A204.1 (cell line): ENCODE data around the gene LEPR.

ENCODE experiments used
- FAIRE-seq: peaks from 2 replicates; lab custom pipeline; 2012; peaks lifted over from hg19 to GRCh38; lab: Jason Lieb, UNC

LEPR gene

DNA sequence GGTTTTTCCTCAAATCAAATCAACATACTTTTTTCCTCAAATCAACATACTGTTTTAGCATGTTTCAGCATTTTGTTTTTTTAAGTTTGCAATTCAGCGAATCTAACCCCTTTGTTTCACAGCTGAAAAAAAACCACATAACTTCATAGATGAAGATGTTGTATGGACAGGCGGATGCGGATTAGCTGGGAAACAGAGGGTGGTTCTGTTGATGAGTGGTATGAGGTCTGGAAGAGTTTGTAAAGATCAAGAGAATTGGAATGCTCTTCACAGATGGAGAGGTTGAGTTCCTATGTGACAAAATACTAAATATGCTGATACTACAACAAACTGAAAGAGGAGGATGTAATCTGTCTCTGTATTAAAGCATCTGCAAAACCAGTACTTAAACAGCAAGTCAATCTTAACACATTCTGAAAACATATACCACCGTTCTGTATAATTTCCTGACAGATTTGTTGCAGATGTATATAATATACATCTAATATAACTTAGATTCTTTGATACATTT lies 10.6 kb upstream of the LEPR start:
- FAIRE-seq, result no peak

DNA sequence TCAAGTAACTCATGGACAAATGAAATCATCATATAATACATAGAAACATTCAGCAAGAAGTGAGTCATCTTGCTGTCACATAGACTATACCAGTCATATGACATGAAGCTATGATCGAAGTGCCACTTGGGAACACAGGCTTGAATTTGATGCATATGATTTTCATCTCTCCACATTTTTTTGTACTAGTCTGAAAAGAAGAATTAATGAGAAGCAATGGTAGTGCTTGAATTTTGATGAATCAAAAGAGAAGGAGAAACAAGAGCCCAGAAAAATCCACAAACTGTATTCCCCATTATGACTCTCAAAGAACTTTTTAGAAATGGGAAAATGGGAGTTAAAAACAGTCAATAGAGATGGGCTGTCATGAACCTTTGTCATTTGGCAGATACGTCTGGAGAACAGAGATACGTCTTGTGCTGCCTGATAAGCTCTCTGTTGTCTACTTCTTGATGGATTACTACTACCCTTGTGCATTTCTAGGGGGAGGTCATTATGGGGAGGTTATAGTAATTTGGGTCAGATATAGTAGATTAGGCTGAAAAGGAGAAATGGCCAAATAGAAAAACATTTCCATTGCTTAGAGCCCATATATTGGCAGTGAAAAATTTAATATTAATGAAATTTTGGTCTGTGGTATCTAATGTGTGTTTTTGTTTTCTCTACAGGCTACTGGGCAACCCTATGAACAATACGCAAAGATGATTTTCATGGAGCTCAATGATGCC lies 8.0 kb upstream of the LEPR start:
- no peak for FAIRE-seq

DNA sequence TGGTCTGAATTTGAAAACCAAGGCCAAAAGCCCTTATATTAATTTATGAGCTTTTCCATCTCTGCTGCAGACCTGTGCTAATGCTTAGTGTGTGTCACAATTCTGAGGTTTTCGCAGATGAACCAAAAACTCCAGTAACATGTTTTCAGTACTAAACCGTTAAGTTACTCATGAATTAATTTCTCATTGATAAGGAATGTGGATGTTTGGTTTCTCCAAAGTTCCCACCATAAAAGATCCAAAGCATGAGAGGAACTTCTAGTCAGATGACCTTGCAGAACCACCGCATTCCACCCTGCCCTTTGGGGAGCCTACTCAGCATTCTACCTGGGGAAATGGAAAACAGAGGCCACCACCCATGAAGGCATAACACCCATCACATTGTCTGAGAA lies 7.5 kb upstream of the LEPR start:
- FAIRE-seq, result no peak

DNA sequence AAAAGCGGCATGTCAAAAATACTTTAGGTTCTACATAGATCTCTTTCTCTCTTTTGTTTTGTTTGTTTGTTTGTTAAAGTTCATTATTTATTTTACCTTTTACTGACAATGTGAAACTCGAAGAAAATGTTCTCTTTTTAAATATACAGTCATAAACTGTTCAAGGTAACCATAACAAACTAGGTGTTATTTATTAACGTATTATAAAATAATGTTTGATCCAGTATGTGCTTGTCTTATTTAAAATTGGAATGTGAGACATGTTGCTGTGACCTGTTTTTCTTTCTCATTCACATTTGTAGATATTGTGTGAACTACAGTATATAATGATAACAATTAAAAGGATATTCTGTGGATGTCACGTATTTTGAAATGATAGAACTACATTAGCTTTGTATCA lies 5.9 kb upstream of the LEPR start:
- FAIRE-seq, result no peak

DNA sequence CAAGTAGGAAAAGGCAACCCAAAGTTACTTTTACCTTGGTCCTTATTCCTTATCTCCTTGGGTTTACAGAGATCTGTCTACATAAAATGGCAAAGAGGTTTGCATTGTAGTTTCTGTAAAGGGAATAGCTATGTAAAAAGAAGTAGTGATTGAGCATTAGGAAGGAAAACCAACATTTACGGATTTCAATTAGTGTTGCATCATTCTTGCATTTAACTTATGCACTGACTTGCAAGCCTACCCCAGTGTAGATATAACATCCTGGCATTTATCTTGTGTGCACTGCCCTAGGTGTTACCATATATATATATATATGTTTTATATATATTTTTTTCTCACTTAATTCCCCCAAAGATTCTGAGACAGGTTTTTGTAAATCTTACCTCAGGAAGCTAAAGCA lies 3.7 kb upstream of the LEPR start:
- FAIRE-seq, result no peak

DNA sequence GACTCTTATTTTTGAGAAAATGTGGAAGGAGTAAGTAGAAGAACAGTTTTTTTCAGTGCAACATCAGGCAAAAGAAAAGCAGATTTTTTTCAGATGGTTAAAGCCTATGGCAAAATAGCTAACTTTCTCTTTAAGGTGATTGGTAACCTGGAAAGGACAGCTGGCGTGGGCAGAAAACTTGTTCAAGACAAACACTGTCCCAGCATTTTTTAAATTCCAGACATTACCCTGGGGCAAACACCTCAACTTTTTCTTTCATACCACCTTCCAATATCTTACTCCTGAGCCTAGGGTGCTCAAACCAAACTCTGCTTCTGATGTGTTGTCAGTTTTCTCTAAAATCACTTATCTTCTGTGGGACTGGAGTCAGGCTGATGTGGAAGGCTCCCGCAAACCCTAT lies 2.7 kb upstream of the LEPR start:
- FAIRE-seq, result no peak

DNA sequence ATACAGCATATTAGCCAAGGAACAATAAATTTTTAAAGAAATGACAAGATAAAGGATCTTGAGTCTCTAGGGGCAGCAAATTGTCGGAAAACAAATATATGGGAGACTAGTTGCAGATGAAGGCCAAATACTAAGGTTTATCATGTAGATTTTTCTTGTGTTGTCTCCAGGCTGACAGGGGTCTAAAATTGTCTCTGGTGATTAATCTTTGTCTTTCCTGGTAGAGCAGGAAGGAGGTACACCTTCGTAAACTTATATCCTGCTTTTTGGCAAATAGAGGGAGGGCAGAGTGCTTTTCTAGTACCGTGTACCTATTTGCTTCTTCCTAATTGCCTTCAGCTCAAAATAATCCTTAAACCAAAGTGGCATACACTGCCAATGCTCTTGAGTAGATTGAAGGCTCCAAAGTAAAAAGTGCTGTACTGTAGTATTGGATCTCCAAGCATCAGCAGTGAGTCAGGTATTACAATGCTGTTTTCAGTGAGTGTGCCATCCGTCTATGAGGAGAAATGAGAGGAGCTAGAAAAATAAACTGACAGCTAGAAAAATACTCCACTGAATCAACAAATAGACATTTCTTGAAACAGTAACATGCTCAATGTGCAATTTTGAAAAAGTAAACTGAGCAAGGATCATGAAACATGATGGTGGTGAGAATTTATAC lies 1.8 kb upstream of the LEPR start:
- FAIRE-seq, result no peak

DNA sequence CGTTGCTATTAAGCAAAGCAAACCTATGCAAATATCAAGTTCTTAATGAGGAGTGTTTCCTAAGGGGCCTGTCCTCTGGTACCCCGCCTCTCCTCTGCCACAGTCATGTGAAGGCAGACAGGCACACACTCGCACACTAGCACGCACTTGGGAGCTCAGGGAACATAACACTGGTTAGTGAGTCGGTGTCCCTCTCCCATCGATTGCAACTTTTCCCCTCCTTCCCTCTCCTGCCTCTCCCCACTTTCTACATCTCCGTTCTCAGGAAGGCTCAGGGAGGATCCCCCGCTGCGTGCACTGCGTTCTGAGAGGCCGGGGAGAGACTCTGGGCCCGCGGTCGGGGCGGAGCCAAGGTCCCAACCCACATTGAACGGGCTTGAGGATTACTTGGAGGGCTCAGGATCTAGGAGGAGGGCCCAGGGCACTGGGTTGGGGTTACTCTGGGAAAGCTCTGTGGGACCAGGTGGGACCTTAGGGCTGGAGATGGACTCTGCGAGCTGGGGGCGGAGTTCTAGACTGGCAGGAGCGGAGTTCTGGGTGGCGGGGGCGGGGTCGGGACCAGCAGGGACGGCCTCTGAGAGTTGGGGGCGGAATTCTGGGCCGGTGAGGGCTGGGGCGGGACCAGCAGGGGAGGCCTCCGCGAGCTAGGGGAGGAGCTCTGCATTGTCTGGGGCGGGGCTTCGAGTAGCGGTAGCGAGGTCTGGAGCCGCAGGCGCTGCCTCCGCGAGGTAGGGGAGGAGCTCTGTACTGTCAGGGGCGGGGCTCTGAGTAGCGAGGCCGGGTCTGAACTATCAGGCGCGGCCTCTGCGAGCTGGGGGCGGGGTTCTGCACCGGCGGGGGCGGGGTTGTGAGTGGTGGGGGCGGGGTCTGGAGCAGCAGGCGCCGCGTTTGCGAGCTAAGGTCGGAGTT lies 533 bp upstream of the LEPR start:
- peak; percentile 52 for FAIRE-seq

DNA sequence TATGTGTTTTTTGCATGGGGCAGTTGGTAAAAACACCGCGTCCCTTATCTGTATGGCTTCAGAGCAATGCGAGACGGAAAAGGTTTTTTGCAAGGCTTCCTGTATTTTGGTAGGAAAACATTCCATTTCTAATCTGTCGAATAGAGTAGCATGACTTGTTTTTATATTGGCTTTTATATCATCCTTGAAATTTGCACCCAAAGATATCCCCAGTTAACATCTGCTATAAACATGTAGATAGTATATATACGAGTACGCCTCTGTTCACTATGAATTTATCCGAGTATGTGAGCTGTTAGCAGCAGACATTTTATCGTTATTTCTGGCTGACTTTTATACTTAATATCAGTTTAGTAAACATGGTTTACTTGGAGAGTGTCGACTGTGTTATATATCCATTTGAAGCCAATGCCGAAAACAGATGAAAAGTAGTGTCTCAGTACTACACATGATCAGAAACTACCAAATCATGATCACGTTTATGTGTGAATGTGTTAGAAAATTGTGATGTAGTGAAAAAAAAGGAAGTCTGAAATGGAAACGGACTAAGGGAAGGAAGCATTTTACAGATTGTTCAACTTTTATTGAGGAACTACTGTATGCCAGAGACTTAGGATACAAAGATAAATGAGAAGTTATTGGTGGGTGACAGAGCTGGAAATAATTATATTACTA lies 1.0 kb downstream of the LEPR start:
- FAIRE-seq, result no peak

DNA sequence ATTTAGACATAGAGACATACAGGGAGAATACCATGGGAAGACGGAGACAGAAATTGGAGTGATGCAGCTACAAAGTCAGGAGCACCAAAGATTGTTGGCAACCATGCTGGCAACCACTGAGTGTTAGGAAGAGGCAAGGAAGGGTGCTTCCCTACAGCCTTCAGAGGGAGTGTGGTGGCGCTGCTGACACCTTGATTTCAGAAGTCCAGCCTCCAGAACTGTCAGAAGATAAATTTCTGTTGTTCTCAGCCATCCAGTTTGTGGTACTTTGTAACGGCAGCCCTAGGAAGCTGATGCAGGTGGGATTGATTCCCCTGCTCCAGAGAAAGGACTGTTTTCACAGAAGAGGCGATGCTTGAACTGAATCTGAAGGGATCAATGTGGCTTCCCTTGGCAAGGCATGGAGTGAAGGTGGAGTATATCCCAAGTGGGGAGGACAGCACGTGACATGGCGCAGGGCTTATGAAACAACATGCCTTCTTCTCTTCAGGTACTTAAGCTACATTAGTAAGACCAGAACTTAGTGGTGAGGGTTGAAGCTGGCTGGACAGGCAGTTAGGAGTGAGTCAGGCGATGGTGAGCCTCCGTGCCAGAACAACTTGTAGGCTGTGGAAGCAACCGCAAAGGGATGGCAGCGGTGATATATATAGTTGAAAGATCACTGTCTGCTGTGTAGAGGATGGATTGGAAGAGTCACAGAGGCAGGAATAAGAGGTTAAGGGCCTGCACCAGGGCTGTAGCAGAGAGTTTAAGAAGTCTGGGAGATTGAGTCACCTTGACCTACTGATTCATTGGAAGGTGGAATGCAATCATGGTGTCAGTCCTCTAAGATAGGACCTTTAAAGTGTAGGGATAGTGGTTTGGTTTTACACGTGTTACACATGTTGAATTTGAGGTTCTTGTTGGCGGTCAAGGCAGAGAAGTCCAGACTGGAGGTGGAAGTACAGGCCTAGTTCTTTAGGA lies 2.1 kb downstream of the LEPR start:
- no peak for FAIRE-seq

DNA sequence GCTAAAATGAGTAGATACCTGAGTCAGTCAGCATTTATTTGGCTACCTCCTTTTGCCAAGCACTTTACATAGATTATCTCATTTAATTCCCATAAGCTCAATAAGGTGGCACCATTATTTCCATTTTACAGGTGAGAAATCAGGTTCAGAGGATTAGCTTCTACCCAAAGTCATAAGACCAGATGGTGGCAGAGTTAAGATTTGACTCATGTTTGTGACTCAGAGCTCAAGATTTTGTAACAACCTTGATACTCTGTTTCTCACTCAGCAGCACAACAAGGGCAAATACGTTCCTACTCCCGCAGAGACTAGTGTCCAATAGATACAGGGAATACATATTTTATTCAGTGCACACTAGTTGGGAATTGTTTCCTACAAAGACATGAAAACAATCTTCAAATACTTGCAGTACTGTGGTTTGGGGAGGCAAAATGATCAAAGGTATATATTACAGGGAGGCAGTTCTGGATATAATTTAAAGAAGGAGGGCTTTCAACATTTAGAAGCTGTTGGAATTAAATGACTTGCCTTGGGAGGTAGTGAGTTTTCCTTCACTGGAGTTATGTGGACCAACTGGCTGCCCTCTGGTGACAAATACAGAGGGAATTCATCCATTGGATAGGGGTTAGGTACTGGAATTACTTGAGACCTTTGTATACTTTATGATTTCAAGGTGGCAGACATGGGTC lies 3.6 kb downstream of the LEPR start:
- no peak for FAIRE-seq

DNA sequence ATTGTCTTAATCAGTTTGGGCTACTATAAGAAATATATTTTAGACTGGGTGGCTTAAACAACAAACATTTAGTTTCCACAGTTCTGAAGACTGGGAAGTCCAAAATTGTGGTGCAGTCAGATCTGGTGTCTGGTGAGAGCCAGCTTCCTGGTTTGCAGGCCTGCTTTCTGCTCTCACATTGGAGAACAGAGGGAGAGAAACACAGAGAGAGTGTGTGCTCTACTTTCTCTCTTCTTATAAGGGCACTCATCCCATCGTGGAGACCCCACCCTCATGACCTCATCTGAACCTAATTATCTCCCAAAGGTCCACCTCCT lies 4.1 kb downstream of the LEPR start:
- no peak for FAIRE-seq

DNA sequence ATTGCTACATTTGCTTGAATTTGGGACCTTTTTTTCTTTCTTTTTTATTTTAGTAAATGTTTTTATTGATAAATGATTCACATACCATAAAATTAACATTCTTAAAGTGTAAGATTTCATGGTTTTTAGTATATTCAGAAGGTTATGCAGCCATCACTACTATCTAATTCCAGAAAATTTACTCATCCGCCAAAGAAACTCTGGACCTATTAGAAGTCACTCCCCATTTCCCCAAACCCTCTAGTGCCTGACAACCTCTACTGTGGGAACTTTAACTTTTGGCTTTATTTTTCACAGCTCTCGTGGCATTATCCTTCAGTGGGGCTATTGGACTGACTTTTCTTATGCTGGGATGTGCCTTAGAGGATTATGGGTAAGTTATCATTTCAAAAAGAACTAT lies 4.5 kb downstream of the LEPR start:
- FAIRE-seq, result no peak

DNA sequence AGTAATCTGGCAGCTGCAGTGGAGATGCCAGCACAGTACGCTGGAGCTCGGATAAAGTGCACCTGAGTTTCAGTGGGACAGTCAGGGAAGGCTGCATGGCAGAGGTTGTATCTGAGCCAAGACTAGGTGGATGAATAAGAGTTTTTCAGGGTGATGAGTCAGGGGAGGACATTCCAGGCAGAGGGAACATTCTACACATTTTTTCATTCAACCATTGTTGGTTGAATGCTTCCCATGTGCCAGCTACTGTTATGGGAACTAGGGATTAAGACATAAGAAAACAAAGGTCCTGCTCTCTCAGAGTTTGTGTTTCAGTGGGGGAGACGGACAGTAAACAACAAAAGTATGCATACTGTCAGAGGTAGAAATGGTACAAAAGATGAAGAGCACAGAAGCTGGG lies 5.2 kb downstream of the LEPR start:
- no peak for FAIRE-seq

DNA sequence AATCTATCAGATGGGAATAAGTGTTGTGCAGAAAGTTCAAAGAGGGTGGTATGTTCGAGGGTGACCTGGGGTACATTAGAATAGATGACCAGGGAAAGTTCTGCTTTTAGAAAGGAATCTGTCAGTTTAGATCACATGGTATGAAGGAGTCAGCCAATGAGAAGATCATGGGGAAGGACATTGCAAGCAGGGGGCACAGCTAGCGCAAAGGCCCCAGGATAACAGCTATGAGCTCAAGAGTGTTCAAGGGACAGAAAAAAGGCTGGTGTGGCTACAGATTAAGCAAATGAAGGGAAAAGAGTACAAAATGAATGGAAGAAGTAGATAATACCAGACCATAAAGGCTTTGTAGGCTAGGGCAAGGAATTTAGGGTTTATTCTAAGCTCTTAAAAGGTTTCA lies 8.6 kb downstream of the LEPR start:
- no peak for FAIRE-seq

DNA sequence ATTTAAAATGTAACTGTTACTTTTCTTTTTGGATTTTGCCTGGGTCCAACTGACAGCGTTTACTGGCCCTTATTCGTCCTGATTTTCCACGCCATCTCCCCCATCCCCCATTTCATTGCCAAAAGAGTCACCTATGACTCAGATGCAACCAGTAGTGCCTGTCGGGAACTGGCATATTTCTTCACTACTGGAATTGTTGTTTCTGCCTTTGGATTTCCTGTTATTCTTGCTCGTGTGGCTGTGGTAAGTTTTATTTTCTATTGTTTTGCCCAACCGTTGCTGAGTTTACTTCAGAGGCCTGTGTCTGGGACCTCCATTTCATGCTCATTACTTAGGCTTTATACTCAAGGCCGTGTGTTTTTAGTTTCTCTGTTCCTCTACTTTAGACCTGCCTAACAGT lies 9.3 kb downstream of the LEPR start:
- FAIRE-seq, result no peak

DNA sequence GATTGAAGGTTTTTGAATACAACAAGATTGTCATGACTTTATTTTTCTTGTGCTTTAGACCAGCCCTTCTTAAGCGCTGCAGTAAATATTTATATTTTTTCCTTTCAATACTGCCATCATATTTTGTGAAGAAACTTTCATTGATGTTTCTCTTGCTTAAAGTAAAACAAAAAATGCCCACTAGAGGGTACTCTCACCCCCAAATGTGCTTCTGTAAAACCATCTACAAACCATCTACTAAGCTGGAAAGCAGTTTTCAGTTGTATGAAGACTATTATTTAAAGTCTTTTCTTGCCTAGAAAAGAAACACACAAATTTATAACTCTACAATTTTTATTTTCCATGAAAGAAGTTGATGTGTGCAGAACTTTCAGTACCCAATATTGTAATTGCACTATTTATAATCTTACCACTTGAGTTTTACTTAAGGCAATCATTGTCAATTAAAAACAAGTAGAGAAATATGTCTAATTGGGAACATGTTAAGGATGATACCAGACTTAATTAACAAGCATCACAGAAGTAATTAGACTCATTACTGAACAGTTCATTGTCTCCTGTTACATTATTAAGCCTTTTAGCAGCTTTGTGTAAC lies 10.7 kb downstream of the LEPR start:
- peak; percentile 95 for FAIRE-seq

DNA sequence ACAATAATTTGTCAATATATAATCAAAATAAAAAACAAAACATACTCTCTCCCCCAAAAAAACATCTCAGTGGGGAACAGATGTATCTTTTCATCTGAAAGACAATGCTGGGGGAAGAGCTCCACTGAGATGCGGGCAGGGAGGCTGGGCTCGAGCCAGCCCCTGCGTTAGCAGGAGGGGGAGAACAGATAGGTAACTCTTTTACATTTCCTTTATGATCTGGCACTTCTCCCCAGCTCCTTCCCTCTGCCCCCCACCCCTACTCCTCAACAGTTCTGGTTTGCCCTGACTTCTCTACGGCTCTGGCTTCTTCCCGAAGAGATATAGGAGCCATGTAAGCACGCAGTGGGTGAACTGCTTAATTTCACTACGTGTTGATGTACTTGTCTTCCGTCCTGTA lies 12.4 kb downstream of the LEPR start:
- FAIRE-seq, result no peak

DNA sequence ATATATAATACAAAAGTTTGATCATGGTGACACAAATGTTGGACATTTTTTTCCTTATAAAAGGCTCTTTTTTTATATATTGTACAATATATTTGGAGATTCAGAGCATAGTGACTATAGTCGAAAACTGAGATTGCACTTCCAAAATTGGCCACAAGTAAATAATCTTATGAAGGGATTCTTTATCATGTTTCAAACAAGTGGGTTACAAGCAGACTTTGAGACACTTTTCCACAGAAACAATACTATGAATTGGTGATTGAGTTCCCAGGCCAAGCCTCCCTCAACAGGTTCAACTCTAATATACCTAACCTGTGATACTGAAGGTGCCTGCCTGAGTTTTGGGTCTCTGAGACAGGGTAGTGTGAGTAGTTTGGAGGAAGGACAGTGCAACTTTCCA lies 13.8 kb downstream of the LEPR start:
- FAIRE-seq, result no peak

DNA sequence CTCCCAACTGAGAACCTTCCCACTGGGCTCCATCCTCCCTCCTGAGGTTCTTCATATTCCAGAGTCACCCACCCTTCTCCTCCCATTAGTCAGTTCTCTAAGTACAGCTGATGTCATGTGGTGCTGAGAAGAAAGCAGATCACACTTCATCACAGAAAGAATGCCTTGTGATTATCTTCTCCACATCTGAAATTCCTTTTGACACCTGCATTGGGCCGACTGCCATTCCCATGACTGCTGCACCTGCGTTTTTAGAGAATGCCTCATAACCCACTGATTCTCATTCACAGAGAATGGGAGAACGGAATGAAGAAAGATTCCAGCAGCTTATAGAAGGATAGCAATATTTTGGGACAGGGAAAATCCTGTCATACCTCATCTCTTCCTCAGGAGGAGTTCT lies 14.3 kb downstream of the LEPR start:
- no peak for FAIRE-seq
